ENCODE results near the gene CEP83. TPM values are rescaled to one million over a fixed set of nuclear protein-coding genes. Genes with fewer than 3 reads are reported as not detected.
"Not testable (repeated sequence)": the region's sequence is repeated elsewhere in the genome, so short reads cannot be mapped to it uniquely, and the experiment has no call there.

The CEP83 gene
- total RNA-seq, 2 donors from 2014 or later: 23.3 to 26.3 TPM

DNA sequence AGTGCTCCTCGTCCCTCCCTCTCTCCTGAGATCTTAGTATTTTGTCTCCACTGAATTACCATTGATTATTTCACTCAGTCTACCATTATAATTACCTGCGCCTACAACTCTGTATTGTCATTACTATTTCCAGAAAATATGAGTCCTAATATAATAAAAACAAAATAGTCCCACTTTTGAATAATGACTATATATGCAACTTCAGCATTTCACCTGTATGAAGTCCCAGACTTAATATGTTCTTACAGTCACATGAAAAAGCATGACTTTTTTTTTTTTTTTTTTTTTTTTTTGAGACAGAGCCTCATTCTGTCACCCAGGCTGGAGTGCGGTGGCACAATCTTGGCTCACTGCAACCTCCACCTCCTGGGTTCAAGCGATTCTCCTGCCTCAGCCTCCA lies 63.7 kb downstream of the CEP83 start:
- H3K9me3 Mint-ChIP-seq: peaks cover 11 to 13% of the 10 kb centered on the region in 2 donors
- H3K27me3 Mint-ChIP-seq (ENCODE audit: low read depth); H3K27ac Mint-ChIP-seq; DNase-seq; H3K4me3 Mint-ChIP-seq; ATAC-seq (replicated peaks in 1 of 2); H3K4me1 Mint-ChIP-seq (ENCODE audit: low read depth): not testable (repeated sequence)
- peaks cover 22 to 51% of the 10 kb centered on the region in 2 donors for H3K36me3 Mint-ChIP-seq (ENCODE audit: insufficient read depth in 2 of 2)

GRCh38 chr12:94390130-94390485 lies 69.6 kb downstream of the CEP83 start:
- H3K27ac Mint-ChIP-seq: no peak overlapping the region
- no peak for DNase-seq
- H3K4me1 Mint-ChIP-seq (ENCODE audit: low read depth): no peaks in the 10 kb centered on the region
- no peaks in the 10 kb centered on the region for H3K27me3 Mint-ChIP-seq (ENCODE audit: low read depth)
- H3K9me3 Mint-ChIP-seq: peaks cover 12% of the 10 kb centered on the region in 2 donors
- ATAC-seq (replicated peaks in 1 of 2): no peak
- no peak overlapping the region for H3K4me3 Mint-ChIP-seq
- H3K36me3 Mint-ChIP-seq (ENCODE audit: insufficient read depth in 2 of 2): peaks cover 30 to 53% of the 10 kb centered on the region in 2 donors

DNA sequence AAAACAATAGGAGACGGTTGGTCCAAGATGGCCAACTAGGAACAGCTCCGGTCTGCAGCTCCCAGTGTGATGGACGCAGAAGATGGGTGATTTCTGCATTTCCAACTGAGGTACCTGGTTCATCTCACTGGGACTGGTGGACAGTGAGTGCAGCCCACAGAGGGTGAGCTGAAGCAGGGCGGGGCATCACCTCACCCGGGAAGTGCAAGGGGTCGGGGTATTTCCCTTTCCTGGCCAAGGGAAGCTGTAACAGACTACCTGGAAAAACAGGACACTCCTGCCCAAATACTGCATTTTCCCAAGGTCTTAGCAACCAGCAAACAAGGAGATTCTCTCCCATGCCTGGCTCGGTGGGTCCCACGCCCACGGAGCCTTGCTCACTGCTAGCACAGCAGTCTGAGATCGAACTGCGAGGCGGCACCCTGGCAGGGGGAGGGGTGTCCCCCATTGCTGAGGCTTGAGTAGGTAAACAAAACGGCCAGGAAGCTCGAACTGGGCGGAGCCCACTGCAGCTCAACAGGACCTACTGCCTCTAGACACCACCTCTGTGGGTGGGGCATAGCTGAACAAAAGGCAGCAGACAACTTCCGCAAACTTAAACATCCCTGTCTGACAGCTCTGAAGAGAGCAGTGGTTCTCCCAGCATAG lies 70.1 kb downstream of the CEP83 start:
- not testable (repeated sequence) for ATAC-seq (replicated peaks in 1 of 2); H3K27ac Mint-ChIP-seq; H3K4me1 Mint-ChIP-seq (ENCODE audit: low read depth); H3K4me3 Mint-ChIP-seq; H3K27me3 Mint-ChIP-seq (ENCODE audit: low read depth); DNase-seq
- peaks cover 14 to 16% of the 10 kb centered on the region in 2 donors for H3K9me3 Mint-ChIP-seq
- H3K36me3 Mint-ChIP-seq (ENCODE audit: insufficient read depth in 2 of 2): peaks cover 35 to 57% of the 10 kb centered on the region in 2 donors

DNA sequence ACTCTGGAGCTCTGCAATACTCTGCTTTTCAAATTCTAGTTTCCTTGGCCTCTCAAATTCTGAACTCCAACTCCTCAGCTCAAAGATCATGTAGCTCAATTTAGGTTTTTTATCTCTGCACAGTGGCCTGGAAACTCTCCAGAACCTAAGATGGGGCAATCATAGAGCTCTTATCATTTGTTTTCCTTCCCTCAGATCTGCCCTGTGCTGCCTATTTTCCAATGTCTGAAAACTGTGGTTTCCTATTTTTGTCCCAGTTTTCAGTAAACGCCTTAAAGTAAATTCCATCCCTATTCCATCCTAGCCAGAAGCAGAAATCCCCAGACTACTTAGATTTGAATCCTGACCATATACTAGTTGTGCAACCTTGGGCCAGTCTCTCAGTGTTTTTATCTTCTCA lies 73.2 kb downstream of the CEP83 start:
- Mint-ChIP-seq H3K36me3 (ENCODE audit: insufficient read depth in 2 of 2) (peaks cover 29 to 52% of the 10 kb centered on the region in 2 donors), H3K4me3 (no peak overlapping the region)
- DNase-seq: no peak

GRCh38 chr12:94384030-94384429 lies 75.6 kb downstream of the CEP83 start:
- DNase-seq (no peak), ATAC-seq (replicated peaks in 1 of 2) (no peak)
- no peak overlapping the region for H3K4me3 Mint-ChIP-seq
- no peak overlapping the region for H3K27ac Mint-ChIP-seq
- peaks cover 25 to 41% of the 10 kb centered on the region in 2 donors for H3K36me3 Mint-ChIP-seq (ENCODE audit: insufficient read depth in 2 of 2)
- H3K27me3 Mint-ChIP-seq (ENCODE audit: low read depth): no peaks in the 10 kb centered on the region
- H3K9me3 Mint-ChIP-seq: peaks cover 14 to 15% of the 10 kb centered on the region in 2 donors
- H3K4me1 Mint-ChIP-seq (ENCODE audit: low read depth): peaks cover 33% of the 10 kb centered on the region

More for the DNA sequence above, 73.2 kb downstream of the CEP83 start:
- no peak for ATAC-seq (replicated peaks in 1 of 2)
- H3K27ac Mint-ChIP-seq: no peak overlapping the region
- no peaks in the 10 kb centered on the region for H3K27me3 Mint-ChIP-seq (ENCODE audit: low read depth)
- H3K4me1 Mint-ChIP-seq (ENCODE audit: low read depth): peaks cover 12% of the 10 kb centered on the region
- peaks cover 15 to 18% of the 10 kb centered on the region in 2 donors for H3K9me3 Mint-ChIP-seq

DNA sequence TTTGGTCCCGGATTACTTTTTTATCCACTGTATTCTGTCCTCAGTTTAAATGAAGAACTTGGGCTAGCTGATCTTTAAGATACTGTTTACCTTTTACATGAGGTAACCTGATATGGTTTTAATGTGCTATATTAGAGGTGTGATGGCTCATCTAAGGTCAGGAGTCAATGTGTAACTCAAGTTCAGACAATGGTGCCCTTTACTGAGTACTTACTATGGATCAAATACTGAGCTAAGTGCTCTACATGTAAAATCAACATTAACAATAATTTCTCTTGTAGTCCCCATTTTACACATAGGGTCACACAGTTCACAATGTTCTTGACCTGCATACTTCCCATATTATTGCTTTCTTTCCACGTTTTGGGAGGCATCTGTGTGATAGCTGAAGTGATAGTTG lies 79.2 kb downstream of the CEP83 start:
- ATAC-seq (replicated peaks in 1 of 2): no peak
- Mint-ChIP-seq H3K27ac (peak overlapping the region; percentile 66), H3K36me3 (ENCODE audit: insufficient read depth in 2 of 2) (peaks cover 17 to 33% of the 10 kb centered on the region in 2 donors)

DNA sequence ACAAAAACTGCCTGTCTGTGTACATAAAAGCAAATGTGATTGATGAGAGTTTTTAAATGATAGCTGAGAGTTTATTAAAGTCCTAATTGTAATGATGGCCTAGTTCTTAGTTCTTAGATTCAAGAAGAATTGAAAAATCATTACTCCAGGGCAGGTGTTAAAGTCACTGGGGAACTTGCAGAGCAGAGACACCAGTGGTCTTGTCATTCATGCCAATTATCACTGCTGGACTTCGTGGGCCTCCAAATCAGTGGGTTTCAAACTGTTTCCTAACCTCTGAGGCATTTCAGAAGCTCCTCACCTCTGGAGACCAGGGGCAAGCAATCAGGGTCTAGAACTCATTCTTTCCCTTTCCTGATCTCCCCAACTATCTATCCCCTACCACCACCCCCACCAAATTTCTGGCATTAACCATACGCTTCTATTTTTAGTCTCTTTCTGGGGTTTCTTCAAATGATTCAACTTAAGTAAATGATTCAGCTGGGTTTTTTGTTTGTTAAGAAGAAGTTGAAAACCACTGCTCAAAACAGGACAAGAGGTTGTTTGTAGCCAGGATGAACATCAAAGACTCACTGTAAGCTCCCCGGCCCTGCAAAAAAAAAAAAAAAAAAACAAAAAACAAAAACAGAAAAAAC lies 80.1 kb downstream of the CEP83 start:
- Mint-ChIP-seq H3K27me3 (ENCODE audit: low read depth) (no peaks in the 10 kb centered on the region), H3K27ac (peak overlapping the region; percentile 66), H3K36me3 (ENCODE audit: insufficient read depth in 2 of 2) (peaks cover 11 to 27% of the 10 kb centered on the region in 2 donors), H3K9me3 (peaks cover 6% of the 10 kb centered on the region in 2 donors), H3K4me3 (peak overlapping the region; percentile 38 to 56), H3K4me1 (ENCODE audit: low read depth) (peaks cover 37% of the 10 kb centered on the region)
- DNase-seq (peak; percentile 29 to 32), ATAC-seq (replicated peaks in 1 of 2) (peak; percentile 91 to 92)

More for the DNA sequence above, 79.2 kb downstream of the CEP83 start:
- Mint-ChIP-seq H3K9me3 (peaks cover 10 to 11% of the 10 kb centered on the region in 2 donors), H3K4me3 (peak overlapping the region; percentile 38 to 56), H3K27me3 (ENCODE audit: low read depth) (no peaks in the 10 kb centered on the region), H3K4me1 (ENCODE audit: low read depth) (peaks cover 42% of the 10 kb centered on the region)
- no peak for DNase-seq

GRCh38 chr12:94377599-94377998 lies 82.1 kb downstream of the CEP83 start:
- no peak for ATAC-seq (replicated peaks in 1 of 2)
- no peak for DNase-seq
- no peaks in the 10 kb centered on the region for H3K9me3 Mint-ChIP-seq
- H3K27me3 Mint-ChIP-seq (ENCODE audit: low read depth): no peaks in the 10 kb centered on the region
- H3K27ac Mint-ChIP-seq: no peak overlapping the region
- H3K4me3 Mint-ChIP-seq: no peak overlapping the region
- H3K36me3 Mint-ChIP-seq (ENCODE audit: insufficient read depth in 2 of 2): peaks cover 5 to 16% of the 10 kb centered on the region in 2 donors
- H3K4me1 Mint-ChIP-seq (ENCODE audit: low read depth): peaks cover 48% of the 10 kb centered on the region

DNA sequence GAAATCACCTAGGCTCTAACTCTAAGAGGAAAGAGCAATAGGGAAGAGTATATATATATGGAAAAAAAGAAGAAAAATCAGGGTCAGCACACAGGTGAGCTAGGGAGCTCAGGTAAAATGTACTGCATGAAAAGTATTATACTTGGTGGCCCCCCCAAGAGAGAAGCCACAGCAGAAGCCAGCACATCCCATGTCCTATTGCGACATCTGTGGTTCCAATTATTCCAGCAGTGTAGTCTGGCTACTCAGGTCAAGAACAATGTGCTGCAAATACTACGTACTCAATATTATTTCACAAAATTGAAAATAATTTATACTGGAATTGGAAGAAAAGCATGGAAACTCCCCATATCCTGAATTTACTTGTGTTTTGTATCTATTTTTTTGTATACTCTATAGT lies 85.5 kb downstream of the CEP83 start:
- peaks cover 6 to 30% of the 10 kb centered on the region in 2 donors for H3K36me3 Mint-ChIP-seq (ENCODE audit: insufficient read depth in 2 of 2)
- no peak overlapping the region for H3K27ac Mint-ChIP-seq
- H3K4me1 Mint-ChIP-seq (ENCODE audit: low read depth): peaks cover 36% of the 10 kb centered on the region
- H3K27me3 Mint-ChIP-seq (ENCODE audit: low read depth): no peaks in the 10 kb centered on the region
- H3K4me3 Mint-ChIP-seq: no peak overlapping the region
- DNase-seq: no peak
- ATAC-seq (replicated peaks in 1 of 2): no peak
- no peaks in the 10 kb centered on the region for H3K9me3 Mint-ChIP-seq

DNA sequence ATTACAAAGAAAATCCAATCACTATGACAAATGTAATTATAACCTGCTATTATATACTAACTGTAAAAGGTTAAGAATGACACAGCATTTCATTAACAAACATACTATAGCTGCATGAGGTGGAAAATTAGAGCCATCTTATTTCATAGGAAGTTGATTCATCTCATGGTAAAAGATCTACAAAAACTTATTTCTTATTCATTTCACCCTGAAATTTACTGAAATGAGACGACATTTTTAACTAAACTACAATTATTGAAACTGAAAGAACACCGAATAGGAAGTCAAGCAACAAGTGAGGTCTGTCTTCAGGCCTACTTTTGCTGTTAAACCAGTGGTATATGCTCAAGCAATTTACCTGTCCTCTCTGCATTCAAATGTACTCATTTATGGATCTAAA lies 87.2 kb downstream of the CEP83 start:
- Mint-ChIP-seq H3K36me3 (ENCODE audit: insufficient read depth in 2 of 2) (peaks cover 7 to 29% of the 10 kb centered on the region in 2 donors), H3K27me3 (ENCODE audit: low read depth) (no peaks in the 10 kb centered on the region), H3K27ac (peak overlapping the region; percentile 94), H3K9me3 (no peaks in the 10 kb centered on the region), H3K4me3 (peak overlapping the region; percentile 24 to 47), H3K4me1 (ENCODE audit: low read depth) (peaks cover 45% of the 10 kb centered on the region)
- DNase-seq (peak in 1 of 2 donors; percentile 9), ATAC-seq (replicated peaks in 1 of 2) (peak; percentile 93 to 96)

GRCh38 chr12:94362653-94363052 lies 97.0 kb downstream of the CEP83 start:
- H3K27me3 Mint-ChIP-seq (ENCODE audit: low read depth): no peaks in the 10 kb centered on the region
- ATAC-seq (replicated peaks in 1 of 2) (no peak), DNase-seq (no peak)
- no peak overlapping the region for H3K27ac Mint-ChIP-seq
- H3K36me3 Mint-ChIP-seq (ENCODE audit: insufficient read depth in 2 of 2): peaks cover 28 to 71% of the 10 kb centered on the region in 2 donors
- H3K4me3 Mint-ChIP-seq: no peak overlapping the region
- peaks cover 7 to 14% of the 10 kb centered on the region in 2 donors for H3K9me3 Mint-ChIP-seq
- no peaks in the 10 kb centered on the region for H3K4me1 Mint-ChIP-seq (ENCODE audit: low read depth)

DNA sequence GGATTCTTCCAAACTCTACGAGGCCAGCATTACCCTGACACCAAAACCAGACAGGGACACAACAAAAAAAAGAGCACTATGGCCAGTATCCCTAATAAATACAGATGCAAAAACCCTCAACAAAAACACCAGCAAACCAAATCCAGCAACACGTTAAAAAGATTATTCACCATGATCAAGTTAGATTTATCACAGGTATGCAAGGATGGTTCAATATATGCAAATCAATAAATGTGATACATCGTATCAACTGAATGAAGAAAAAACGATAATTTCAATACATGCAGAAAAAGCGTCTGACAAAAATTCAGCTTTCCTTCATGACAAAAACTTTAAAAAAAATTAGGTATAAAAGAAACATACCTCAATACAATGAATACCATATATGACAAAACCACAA lies 99.9 kb downstream of the CEP83 start:
- peaks cover 10 to 20% of the 10 kb centered on the region in 2 donors for H3K9me3 Mint-ChIP-seq
- no peak overlapping the region for H3K4me3 Mint-ChIP-seq
- H3K4me1 Mint-ChIP-seq (ENCODE audit: low read depth): no peaks in the 10 kb centered on the region
- no peaks in the 10 kb centered on the region for H3K27me3 Mint-ChIP-seq (ENCODE audit: low read depth)
- H3K27ac Mint-ChIP-seq: no peak overlapping the region
- peaks cover 28 to 80% of the 10 kb centered on the region in 2 donors for H3K36me3 Mint-ChIP-seq (ENCODE audit: insufficient read depth in 2 of 2)
- ATAC-seq (replicated peaks in 1 of 2) (no peak), DNase-seq (no peak)

DNA sequence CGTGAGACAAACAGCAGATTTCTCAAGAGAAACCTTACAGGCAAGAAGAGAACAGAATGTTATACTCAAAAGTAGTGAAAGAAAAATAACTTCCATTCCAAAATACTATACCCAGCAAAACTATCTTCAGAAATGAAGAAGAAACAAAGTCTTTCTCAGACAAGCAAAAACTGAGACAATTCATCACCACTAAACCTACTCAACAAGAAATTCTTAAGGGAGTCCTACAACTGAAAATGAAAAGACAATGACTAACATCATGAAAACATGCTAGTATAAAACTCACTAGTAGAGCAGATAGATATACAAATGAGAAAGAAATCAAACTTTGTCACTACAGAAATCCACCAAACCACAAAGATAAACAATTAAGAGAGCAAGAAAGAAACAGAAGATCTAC lies 106.5 kb downstream of the CEP83 start:
- no peaks in the 10 kb centered on the region for H3K4me1 Mint-ChIP-seq (ENCODE audit: low read depth)
- DNase-seq (no peak), ATAC-seq (replicated peaks in 1 of 2) (peak; percentile 45 to 47)
- H3K36me3 Mint-ChIP-seq (ENCODE audit: insufficient read depth in 2 of 2): peaks cover 35 to 84% of the 10 kb centered on the region in 2 donors
- H3K9me3 Mint-ChIP-seq: peaks cover 19 to 23% of the 10 kb centered on the region in 2 donors
- H3K4me3 Mint-ChIP-seq: no peak overlapping the region
- H3K27me3 Mint-ChIP-seq (ENCODE audit: low read depth): no peaks in the 10 kb centered on the region
- no peak overlapping the region for H3K27ac Mint-ChIP-seq
